ENCODE measurements around the gene YWHAQ.
"Not testable (repeated sequence)": the region's sequence is repeated elsewhere in the genome, so short reads cannot be mapped to it uniquely, and the experiment has no call there.

The YWHAQ gene

DNA sequence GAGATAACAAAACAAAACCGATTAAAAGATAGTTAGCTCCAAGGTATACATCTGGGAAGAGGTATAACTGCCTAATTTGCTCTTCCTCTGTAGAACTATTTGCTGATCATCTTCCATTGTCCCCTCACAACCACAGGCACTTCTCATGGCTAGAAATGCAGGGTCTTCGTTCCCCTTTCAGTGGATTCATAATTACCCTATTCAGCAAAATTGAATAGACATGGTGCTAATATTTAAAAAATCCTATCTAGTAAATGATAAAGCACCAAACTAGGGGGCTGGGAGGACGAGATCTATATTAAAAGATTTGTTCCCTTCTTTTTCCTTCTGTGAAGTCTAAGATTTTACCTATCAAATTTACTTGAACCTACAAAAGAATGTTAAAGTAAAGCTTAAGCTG is 44.3 kb downstream of the YWHAQ start:
- no peak for DNase-seq

DNA sequence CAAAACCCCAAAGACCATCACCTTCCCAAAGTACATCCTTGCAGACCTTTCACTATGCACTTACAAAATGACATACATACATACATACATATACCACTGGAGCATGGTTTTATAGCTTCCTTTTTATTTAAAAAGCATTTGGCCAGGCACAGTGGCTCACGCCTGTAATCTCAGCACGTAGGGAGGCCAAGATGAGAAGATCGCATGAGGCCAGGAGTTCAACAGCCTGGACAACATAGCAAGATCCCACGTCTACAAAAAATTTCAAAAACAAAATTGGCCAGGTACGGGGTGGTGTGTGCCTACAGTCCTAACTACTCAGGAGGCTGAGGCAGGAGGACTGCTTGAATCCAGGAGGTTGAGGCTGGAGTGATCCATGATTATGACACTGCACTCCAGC is 45.3 kb downstream of the YWHAQ start:
- no peak for DNase-seq

DNA sequence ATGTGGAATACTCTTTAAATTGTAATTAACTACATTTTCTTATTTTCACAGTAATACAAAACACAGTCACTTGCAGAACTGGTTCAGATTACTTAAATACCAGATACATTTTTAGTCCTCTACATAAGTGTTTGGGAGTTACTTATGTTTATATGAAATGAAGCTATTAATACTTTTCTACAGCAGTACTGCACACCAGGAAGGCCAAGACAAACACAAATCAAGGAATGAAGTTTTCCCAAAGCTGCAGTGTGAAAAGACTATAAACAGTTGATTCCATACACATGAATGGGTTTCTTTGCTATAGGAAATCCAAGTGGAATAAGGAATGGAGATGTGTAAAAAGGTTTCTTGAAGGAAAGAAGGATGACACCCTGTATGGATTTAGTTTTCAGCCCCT is 45.9 kb downstream of the YWHAQ start:
- not testable (repeated sequence) for DNase-seq

DNA sequence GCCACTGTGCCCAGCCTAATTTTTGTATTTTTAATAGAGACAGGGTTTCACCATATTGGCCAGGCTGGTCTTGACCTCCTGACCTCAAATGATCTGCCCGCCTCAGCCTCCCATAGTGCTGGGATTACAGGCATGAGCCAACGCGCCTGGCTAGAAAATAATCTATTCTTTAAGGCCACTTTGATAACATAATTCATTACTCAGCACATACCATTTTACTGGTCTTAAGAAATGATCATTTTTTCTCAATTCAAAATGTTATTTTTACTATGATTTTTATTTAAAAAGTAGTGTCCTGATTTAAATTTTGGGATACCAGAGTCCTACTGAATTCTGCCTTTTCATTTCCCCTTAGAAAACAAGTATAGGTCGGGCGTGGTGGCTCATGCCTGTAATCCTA is 48.2 kb downstream of the YWHAQ start:
- DNase-seq, result no peak

DNA sequence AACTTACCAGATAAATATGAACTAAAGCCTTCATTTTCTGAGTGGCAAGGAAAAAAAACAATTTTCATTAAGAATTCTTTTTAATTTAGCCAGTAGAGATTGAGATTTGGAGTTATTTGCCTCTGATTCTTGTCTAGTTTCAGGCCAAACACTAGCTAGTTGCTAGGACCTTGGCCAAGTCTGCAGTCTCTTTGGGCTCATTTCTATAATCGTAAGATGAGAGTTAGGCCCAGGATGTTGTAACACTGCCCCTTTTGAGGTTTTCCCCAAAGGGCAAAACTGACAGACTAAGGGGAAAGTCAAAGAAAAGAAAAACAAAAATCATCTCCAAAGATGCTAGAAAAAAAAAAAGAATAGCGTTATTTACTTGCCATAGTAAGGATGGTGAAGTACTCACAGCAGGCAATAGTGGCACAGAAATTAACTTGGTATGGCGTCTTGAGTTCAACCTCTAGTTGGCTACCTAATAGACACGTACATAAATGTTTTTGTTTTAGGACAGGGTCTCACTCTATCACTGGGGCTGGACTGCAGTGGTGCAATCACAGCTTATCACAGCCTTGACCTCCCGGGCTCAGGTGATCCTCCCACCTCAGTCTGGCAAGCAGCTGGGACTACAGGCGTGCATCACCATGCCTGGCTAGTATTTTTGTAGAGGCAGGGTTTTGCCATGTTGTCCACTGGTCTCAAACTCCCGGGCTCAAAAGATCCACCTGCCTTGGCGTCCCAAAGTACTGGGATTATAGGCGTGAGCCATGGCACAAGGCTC is 52.1 kb downstream of the YWHAQ start:
- no peak for DNase-seq

DNA sequence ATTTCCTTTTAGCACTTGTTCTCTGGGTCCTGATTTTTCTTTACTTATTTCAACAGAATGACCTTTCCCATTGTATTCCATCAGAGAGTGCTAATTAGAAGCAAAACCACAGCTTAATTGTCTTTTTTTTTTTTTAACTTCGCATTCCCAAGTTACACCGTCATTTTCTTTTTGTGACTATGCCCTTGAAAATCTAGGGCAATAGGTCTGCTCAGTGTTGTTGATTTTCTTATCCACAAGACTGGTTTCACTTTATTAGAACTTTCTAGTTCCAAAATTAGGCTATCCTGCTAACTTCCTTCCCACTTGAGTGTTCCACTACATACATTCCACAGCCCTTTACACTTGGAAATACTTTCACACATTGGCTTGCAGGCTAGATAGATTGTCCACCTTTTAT is 56.5 kb downstream of the YWHAQ start:
- DNase-seq, result no peak

DNA sequence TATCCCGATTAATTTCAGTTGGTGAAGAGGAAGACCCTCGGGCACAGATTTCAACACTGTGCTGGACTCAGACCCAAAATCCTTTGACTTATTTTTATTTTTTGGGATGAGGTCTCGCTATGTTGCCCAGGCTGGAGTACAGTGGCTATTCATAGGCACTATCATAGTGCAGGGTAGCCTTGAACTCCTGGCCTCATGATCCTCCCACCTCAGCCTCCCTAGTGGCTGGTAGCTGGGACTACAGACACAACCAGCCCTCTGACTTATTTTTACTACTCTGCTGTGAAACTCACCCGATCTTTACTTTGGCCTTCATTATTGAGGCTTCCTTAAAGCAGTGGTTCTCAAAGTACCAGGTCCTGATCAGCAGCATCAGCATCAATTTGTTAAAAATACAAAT is 57.0 kb downstream of the YWHAQ start:
- no peak for DNase-seq

DNA sequence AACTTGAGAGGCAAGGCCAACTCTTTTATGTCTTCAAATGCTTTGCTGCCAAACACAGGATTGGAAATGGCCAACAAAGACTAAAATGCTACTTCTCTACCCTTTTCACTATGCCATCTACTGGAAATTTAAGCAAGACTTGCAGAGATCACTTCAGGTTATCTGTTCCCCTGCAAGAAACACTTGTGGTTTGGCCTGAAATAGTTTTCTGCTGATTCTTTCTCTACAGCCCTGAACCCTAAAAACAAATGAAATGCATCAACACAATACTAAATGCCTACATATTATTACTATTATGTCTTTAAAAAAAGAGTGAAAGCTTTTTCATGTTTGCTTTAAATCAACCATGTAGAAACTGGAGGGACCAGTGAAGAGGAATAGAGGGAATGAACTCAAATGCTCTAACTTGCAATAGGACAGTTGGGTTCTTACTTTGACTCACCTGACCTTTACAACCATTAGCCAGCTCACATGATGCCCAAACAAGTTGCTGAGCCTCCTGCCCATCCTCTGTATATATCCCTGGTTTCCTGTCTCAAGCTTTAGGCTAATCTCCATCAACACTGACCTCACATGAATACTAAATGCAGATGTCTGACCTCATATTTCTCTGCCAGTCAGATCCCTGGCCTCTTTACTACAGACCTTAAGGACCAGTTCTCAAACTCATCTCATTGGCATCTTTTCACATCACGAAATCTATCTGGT is 57.6 kb downstream of the YWHAQ start:
- peak; percentile 27 for DNase-seq

DNA sequence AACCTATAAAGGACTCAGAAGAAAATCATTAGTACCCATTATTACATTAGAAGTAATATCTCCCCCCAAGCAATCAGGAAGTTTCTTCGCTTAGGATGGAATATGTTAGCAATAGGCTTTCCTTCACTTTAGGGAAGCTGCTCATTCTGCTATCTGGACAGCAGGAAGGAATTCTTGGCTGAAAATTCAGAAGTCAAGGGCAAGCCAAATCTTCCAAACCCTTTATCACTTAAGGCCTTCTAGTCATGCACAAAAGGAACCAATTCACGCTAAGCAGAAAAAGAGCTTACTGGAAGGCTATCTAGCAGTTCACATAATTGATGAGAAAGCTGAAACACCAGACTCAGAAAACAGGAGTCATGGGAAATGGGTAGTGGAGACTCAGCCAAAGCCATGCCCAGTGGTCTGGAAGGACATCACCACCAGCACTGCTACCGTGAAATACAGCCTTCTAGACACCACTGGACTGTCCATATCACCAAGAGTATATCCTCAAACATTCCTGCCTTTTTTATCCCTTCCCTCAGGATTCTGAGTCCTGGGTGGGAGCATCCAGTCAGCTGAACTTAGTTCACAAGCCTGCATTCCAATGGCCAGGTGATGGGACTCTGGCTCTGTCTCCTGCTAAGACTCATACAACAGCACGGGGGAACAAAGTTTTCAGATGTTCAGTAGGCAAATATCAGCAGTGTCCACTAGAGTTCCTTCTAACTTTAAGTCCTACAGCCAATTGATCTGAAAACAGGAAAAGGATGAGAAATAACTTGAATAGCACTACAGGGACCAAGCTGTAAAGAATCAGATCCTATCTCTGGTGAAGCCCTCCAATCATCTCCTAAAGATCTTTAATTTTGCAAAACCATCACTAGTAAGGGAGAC is 60.4 kb downstream of the YWHAQ start:
- peak; percentile 24 for DNase-seq

DNA sequence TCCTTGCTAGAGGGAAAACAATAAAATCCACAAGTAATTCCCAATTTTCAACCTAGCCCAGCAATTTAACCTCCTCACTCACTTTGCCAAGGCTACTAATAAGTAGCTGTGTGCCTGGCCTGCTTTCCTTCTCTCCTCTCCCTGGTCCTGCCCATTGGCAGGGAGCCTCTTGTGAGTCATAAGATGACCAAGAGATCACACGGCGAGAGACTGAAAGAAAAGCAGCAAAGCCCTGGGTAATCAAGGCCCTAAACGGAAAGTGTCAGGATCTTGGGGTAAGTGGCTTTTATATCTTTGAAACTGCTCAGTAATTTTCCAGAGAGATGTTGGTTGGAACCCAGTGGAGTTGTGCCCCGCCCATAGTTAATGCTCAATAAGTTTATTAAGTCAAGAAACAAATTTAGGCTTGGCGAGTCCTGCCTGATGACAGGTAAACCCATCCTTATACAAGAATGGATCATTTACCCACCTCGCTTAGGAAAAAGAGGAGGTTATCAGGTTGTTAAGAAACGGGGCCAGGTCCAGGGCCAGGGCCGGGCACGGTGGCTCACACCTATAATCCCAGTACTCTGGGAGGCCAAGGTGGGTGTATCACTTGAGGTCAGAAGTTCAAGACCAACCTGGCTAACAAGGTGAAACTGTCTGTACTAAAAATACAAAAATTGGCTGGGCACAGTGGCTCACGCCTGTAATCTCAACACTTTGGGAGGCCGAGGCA is 65.2 kb downstream of the YWHAQ start:
- peak; percentile 45 for DNase-seq

DNA sequence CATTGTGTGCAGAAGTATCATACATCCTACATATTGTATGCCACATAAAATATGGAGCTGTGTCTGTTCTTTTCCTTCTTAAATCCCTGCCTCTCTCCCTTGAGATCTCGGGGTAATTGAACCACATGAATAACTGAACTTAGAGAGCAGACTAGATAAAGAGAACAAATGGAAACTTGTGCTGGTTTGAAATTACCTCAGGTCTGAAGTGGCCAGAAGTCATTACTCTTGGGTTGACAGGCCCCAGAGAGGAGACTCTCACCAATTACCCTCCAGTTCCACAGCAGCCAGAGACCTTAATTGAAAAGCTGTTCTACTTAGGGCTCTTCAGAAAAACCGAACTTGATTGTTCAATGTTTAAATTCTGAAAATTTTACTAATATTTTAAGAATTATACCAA is 70.2 kb downstream of the YWHAQ start:
- DNase-seq, result no peak

DNA sequence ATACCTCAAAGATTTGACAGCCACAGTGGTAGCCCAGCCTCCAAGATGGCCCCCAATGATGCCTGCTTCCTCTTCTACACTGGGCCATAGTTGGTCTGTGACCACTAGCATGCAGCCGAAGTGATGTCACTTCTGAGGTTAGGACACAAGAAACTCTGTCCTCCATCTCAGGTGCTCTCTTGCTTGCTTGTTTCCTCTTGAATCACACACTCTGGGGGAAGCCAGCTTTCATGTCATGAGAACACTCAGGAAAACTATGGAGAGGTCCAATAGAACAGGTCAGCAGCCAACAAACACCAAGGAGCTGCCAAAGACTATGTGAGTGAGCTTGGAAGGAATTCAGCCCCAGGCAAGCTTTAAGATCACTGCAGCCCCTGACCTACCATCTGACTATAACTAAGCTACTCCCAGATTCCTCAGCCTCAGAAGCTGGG is 71.8 kb downstream of the YWHAQ start:
- no peak for DNase-seq

DNA sequence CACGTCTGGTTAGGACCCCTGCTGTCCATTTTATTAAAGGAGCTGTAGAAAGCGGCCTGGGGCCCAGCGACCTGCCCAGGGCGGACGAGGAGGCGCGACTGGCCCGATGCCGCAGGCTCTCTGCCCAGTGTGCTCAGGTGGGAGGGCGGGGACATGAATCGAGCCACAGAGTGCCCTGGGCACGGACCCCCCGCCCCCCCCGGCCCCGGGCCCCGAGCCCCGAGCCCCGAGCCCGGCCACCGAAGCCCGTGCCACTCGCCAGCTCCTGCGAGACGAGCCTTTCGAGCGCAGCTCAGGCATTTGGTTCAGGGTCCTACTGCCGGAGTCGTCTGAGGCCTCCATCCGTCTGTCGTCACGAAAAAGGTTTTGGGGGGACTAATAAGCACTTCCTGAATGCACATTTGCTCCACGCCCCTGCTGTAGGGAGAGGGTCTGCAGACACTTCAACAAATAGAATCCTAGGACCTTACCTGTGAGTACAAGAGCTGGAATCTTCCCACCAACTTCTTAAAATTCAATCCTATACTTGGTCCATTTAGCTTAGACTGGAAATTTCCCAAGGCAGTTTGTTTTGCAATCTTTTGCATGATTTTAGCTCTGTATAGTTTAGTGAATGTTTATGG is 74.6 kb downstream of the YWHAQ start:
- DNase-seq, result peak; percentile 66

DNA sequence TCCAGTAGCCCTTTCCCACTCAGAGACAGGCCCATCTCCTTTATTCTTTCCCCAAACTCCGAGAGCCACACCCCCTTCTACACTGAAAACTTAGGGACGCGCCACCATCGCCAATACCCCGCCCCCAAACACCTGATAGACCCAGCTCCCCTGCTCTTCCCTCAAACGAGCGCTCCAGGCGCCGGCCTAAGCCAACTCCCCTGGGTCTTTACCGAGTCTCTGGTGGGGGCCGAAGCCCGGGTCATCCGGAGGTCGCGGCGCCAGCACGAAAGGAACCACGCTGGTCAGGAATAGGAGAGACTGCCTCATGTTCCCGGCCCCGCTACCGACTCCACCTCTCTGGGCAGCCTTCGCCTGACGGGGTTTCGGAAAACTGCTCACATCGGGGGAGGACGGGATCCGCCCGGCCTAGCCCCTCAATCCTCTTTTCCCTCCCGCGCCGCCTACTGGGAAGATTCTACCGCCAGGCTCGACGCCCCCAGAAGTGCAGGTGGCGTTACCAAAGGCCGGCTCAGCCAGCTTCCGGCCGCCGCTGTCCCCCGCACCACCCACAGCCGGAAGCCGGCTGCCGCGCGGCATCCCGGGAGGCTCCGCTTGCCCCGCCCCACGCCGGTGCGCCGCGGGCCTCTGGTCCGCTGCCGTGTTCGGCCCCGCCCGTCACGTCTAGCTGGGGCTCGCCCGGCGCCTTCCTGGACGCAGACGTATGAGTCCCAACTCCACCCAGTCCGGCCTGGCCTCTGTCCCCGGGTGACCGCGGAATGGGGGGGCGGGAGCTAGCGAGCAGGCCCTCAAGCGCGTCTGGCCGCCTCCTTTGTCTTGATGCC is 75.3 kb downstream of the YWHAQ start, which contains the start of gene ADAM17:
TSS of gene ADAM17 (minus strand) at position 534 of the 824 bp plus-strand sequence. CDS start at position 309, 225 bp downstream.
- DNase-seq, result peak; percentile 98

DNA sequence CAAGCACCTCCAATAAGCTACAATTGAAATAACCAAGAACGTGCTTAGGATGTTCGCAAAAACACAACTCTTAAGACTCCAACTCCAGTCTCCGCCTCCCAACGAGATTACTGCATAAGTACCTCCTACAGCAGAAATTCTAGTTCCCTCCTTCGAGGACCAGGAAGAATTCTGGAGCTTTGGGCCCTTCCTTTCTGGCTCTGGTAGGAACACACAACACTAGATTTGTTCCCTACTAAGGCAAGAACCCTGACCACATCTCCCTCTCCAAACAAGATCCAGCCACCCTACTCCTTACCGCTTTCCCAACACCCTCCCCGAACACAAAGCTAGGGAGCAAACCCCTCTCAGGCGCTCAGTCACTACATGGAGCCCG is 75.9 kb downstream of the YWHAQ start:
- DNase-seq, result peak; percentile 85

DNA sequence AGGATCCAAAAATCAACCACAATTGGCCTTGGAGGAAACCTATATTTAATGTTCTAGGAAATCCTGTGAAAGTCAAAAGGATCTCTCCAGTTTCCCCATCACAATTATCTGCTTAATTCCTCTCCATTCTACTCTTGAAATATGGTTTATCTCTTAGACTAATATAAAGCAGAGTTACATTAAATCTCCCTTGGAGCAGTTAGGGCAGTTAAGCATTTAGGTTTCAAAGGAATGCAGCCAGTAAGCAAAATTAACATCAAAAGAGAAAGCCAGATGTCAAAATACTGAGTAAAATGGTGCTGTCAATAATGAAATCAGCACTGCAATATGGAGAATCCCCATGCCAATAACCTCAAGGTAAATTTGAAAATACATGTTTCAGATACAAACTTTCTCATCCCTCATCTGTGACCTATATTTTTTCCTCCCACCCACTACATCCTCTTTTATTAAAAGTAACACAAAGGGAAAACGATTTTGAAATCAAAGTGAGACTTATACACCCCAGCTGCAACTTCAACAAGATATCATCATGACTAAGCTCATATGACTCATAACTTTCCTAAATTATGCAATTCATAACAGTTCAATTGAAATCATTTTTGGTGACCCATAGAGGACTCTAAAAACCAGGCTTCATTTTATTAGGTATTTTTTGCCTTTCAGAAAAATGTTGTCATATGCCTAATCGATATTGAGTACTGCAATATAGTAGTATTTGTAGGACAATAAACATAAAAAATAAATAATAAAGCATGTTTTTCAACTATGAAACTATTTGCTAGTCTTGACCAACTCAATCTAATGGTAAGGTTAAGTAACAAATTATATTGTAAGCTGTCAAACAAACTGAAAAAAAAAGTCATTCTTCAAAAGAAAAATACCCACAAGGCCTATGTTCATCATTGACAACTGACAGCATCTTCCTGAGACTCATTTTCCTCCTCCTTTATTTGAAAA is 78.3 kb downstream of the YWHAQ start:
- peak; percentile 92 for DNase-seq

DNA sequence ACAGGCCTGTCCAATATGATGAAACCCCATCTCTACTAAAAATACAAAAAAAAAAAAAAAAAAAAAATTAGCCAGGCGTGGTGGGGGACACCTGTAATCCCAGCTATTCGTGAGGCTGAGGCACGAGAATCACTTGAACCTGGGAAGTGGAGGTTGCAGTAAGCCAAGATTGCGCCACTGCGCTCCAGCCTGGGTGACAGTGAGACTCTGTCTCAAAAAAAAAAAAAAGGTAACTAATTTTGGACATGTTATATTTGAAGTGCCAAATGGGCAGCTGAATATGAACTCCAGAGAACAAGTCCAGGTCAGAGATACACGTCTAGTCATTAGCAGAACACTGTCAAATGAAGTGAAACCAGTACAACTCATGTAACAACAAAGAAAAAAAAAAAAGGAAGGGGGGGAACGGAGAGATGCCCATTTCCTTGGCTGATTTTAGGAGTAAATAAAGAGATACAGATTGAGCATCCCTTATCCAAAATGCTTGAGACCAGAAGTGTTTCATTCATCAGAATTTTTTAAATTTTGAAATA is 79.9 kb downstream of the YWHAQ start:
- DNase-seq, result not testable (repeated sequence)

DNA sequence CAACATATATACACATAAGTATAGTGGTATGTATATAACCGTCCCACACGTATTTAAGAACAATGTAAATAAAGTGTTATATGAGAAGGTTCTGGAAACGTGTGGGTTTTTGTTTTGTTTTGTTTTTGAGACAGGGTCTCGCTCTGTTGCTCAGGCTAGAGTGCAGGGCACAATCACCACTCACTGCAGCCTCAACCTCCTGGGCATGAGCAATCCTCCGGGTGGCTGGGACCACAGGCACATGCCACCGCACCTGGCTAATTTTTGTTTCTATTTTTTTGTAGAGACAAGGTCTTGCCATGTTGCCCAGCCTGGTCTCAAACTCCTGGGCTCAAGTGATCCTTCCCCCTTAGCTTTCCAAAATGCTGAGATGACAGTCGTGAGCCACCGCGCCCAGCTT is 81.4 kb downstream of the YWHAQ start:
- DNase-seq, result no peak

DNA sequence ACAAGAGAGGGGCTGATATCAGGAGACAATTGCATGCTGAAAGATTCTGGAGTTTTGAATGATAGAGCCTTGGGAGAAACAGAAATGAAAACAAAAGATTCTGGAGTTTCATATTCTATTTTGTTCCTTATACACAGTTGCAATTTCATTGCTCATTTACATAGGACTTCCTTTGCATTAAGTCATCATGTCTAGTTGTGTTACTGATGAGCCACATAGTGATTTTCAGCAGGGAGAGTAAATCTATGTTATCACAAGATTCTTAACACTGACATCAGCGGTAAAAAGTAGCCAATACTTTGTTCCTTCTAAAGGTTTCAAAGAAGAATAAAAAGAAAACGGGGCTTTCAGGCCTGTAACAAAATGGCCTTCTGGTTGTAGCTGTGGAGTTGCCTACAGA is 82.3 kb downstream of the YWHAQ start:
- peak; percentile 49 for DNase-seq

Data from OCI-M1 (cell line).